H1 (cell line): Measurements from ENCODE around the gene NUB1.

Experiments used
- CREB1 ChIP-seq: IDR thresholded peaks from 2 replicates; pipeline ENCODE4 v1.6.1; 2012; ENCODE audit warnings: inconsistent platforms
- CTCF ChIP-seq, 3 experiments: IDR thresholded peaks; 1 replicate in 2 of 3; 2 replicates in 1 of 3; pipeline versions ENCODE4 v1.5.1 to v1.6.1; 2011; ENCODE audit warnings: low read length in 3 of 3, mild to moderate bottlenecking in 3 of 3, inconsistent platforms in 2 of 3, low read depth in 1 of 3, moderate library complexity in 1 of 3; ENCODE audit not compliant: insufficient read depth in 1 of 3; ENCODE audit errors: control extremely low read depth in 1 of 3
- EP300 ChIP-seq, 2 experiments: IDR thresholded peaks; 1 replicate in 1 of 2; 2 replicates in 1 of 2; pipeline ENCODE4 v1.6.1; 2011 to 2012; ENCODE audit warnings: low read depth in 2 of 2, low read length in 2 of 2, mild to moderate bottlenecking in 2 of 2, borderline replicate concordance in 1 of 2, inconsistent platforms in 1 of 2, moderate library complexity in 1 of 2
- EZH2 ChIP-seq: fragments of 200-600 bp; sonication (generic); IDR thresholded peaks from 2 replicates; pipeline ENCODE4 v1.7.1; 2012; ENCODE audit warnings: low read depth, mild to moderate bottlenecking, moderate library complexity, low read length, inconsistent platforms; ENCODE audit not compliant: severe bottlenecking
- RNF2 ChIP-seq: fragments of 200-900, 300-1000 bp; sonication (generic); IDR thresholded peaks from 2 replicates; pipeline ENCODE4 v1.7.1; 2016; ENCODE audit warnings: borderline replicate concordance, low read depth, mild to moderate bottlenecking, antibody characterized with exemption, low read length; ENCODE audit not compliant: poor library complexity, severe bottlenecking; ENCODE audit errors: missing control alignments
- SIN3A ChIP-seq, 2 experiments: IDR thresholded peaks in 1 of 2; conservative IDR thresholded peaks in 1 of 2; 2 replicates each; pipeline ENCODE4 v1.6.1; 2011 to 2012; ENCODE audit warnings: low read length in 2 of 2, improper control_type of control experiment in 1 of 2, low read depth in 1 of 2, mild to moderate bottlenecking in 1 of 2

- TF ChIP-seq CTCF (IDR thresholded peaks at IDR 0.05; ENCODE audit: control extremely low read depth in 1 of 3, insufficient read depth in 1 of 3, low read depth in 1 of 3, low read length in 3 of 3) (no peak), CREB1 (no peak), RNF2 (no peak), EZH2 (no peak), EP300 (IDR thresholded peaks at IDR 0.05; ENCODE audit: borderline replicate concordance in 1 of 2, low read depth in 2 of 2, low read length in 2 of 2) (no peak), SIN3A (conservative IDR thresholded peaks at IDR 0.05 in 1 of 2, IDR thresholded peaks at IDR 0.05 in 1 of 2; ENCODE audit: low read depth in 1 of 2, low read length in 2 of 2) (no peak)
These were observed 4.2 kb downstream of the NUB1 start for GRCh38 chr7:151345576-151346469.
